GM19025 (cell line): ENCODE data around the gene TGM2.
A peak's percentile ranks its signal among the peaks of the same experiment; 100 is the strongest.

Source experiments
- ATAC-seq: cut with Tn5 transposase; IDR thresholded peaks from one replicate; pipeline ENCODE4 v1.9.1; 2021; ENCODE audit warnings: mild to moderate bottlenecking, low read depth, moderate library complexity; ENCODE audit not compliant: unreplicated experiment

The TGM2 gene

GRCh38 chr20:38162878-38163875 lies 1.9 kb downstream of the TGM2 start:
- no peak for ATAC-seq

GRCh38 chr20:38162149-38162548 lies 2.9 kb downstream of the TGM2 start:
- ATAC-seq: no peak

GRCh38 chr20:38161412-38161774 lies 3.7 kb downstream of the TGM2 start:
- ATAC-seq: no peak

- ATAC-seq: no peak
Measured at GRCh38 chr20:38159957-38160756, 4.9 kb downstream of the TGM2 start.

GRCh38 chr20:38159566-38159956 lies 5.5 kb downstream of the TGM2 start:
- ATAC-seq: no peak

- no peak for ATAC-seq
Measured at GRCh38 chr20:38158701-38159351, 6.2 kb downstream of the TGM2 start.

- ATAC-seq: no peak
Measured at GRCh38 chr20:38157635-38158495, 7.2 kb downstream of the TGM2 start.

- ATAC-seq: no peak
Measured at GRCh38 chr20:38156888-38157634, 8.0 kb downstream of the TGM2 start.

GRCh38 chr20:38156280-38156679 lies 8.8 kb downstream of the TGM2 start:
- no peak for ATAC-seq

GRCh38 chr20:38155811-38156210 lies 9.3 kb downstream of the TGM2 start:
- ATAC-seq: no peak

GRCh38 chr20:38153401-38153800 lies 11.7 kb downstream of the TGM2 start:
- no peak for ATAC-seq

GRCh38 chr20:38152621-38153221 lies 12.3 kb downstream of the TGM2 start:
- ATAC-seq: peak; percentile 50

- peak; percentile 65 for ATAC-seq
Measured at GRCh38 chr20:38152175-38152620, 12.9 kb downstream of the TGM2 start.

GRCh38 chr20:38151455-38151854 lies 13.6 kb downstream of the TGM2 start:
- no peak for ATAC-seq

- ATAC-seq: no peak
Measured at GRCh38 chr20:38150335-38151170, 14.5 kb downstream of the TGM2 start.

GRCh38 chr20:38148328-38149102 lies 16.6 kb downstream of the TGM2 start:
- no peak for ATAC-seq

- ATAC-seq: no peak
Measured at GRCh38 chr20:38147751-38148150, 17.3 kb downstream of the TGM2 start.
